Upper lobe of left lung (tissue), 4 donors: Measurements from ENCODE around the gene RNF11.

ENCODE experiments used
- CTCF ChIP-seq, 6 experiments: fragments of 450-650 bp in 4 of 6; fragments of 200-600 bp in 2 of 6; sonication (generic) in 2 of 6; IDR thresholded peaks; one replicate each; pipeline ENCODE4 v1.5.1; 2016 to 2019; ENCODE audit warnings: antibody characterized with exemption in 6 of 6
- EP300 ChIP-seq, 4 donors: sonication (generic); formaldehyde crosslinking; IDR thresholded peaks; one replicate each; pipeline ENCODE4 v1.5.1; 2017; ENCODE audit warnings: antibody characterized with exemption in 4 of 4, control low read depth in 2 of 4

- no peak for TF ChIP-seq CTCF (IDR thresholded peaks at IDR 0.05)
- no peak for TF ChIP-seq EP300 (IDR thresholded peaks at IDR 0.05)
Observed at GRCh38 chr1:51299981-51300670, 64.1 kb downstream of the RNF11 start.
